Measurements from ENCODE around the gene GRK7. TPM values are rescaled to one million over a fixed set of nuclear protein-coding genes. Genes with fewer than 3 reads are reported as not detected.
"Not testable (repeated sequence)": the region's sequence is repeated elsewhere in the genome, so short reads cannot be mapped to it uniquely, and the experiment has no call there.

GRK7 gene
- total RNA-seq, 2 donors from 2014 or later: not detected

GRCh38 chr3:141797819-141798447 lies 34.7 kb downstream of the GRK7 start:
- DNase-seq: no peak
- Histone ChIP-seq H3K27ac (ENCODE audit: low read depth, low read length) (peak overlapping the region; percentile 85), H3K36me3 (ENCODE audit: control insufficient read depth, insufficient read depth, low read length) (no peaks in the 10 kb centered on the region), H3K4me1 (ENCODE audit: control insufficient read depth, insufficient read depth, low read length) (peaks cover 19% of the 10 kb centered on the region), H3K9ac (ENCODE audit: extremely low read depth, low read length, poor library complexity, severe bottlenecking) (peak overlapping the region; percentile 71), H3K27me3 (ENCODE audit: control insufficient read depth, insufficient read depth, low read length, poor library complexity, severe bottlenecking) (no peaks in the 10 kb centered on the region), H3K9me3 (ENCODE audit: control insufficient read depth, low read length) (no peaks in the 10 kb centered on the region), H3K4me3 (ENCODE audit: low read length) (peak overlapping the region; percentile 74)
- Mint-ChIP-seq H3K9me3 (peaks cover 5% of the 10 kb centered on the region), H3K27me3 (ENCODE audit: insufficient read depth) (no peaks in the 10 kb centered on the region), H3K27ac (peak overlapping the region; percentile 98), H3K36me3 (ENCODE audit: low read depth) (no peaks in the 10 kb centered on the region), H3K4me3 (peak overlapping the region; percentile 60), H3K4me1 (peaks cover 30% of the 10 kb centered on the region)
- no peak for TF ChIP-seq CTCF (conservative IDR thresholded peaks at IDR 0.05)
- 85 to 86% methylated on average over 6 to 10 of the region's 10 CpGs for WGBS, 2 experiments (ENCODE audit: insufficient coverage in 1 of 2, insufficient read length in 1 of 2)

GRCh38 chr3:141798448-141798845 lies 35.2 kb downstream of the GRK7 start:
- H3K27me3 ChIP-seq (ENCODE audit: control insufficient read depth, insufficient read depth, low read length, poor library complexity, severe bottlenecking): no peaks in the 10 kb centered on the region
- Mint-ChIP-seq H3K4me3 (no peak overlapping the region), H3K4me1 (peaks cover 30% of the 10 kb centered on the region), H3K9me3 (peaks cover 5% of the 10 kb centered on the region), H3K36me3 (ENCODE audit: low read depth) (no peaks in the 10 kb centered on the region), H3K27me3 (ENCODE audit: insufficient read depth) (no peaks in the 10 kb centered on the region), H3K27ac (no peak overlapping the region)
- peaks cover 19% of the 10 kb centered on the region for H3K4me1 ChIP-seq (ENCODE audit: control insufficient read depth, insufficient read depth, low read length)
- no peaks in the 10 kb centered on the region for H3K9me3 ChIP-seq (ENCODE audit: control insufficient read depth, low read length)
- 87 to 95% methylated on average over 4 to 11 of the region's 11 CpGs for WGBS, 2 experiments (ENCODE audit: insufficient coverage in 1 of 2, insufficient read length in 1 of 2)
- no peaks in the 10 kb centered on the region for H3K36me3 ChIP-seq (ENCODE audit: control insufficient read depth, insufficient read depth, low read length)
- H3K9ac ChIP-seq (ENCODE audit: extremely low read depth, low read length, poor library complexity, severe bottlenecking): no peak overlapping the region
- no peak for TF ChIP-seq CTCF (conservative IDR thresholded peaks at IDR 0.05)
- DNase-seq: no peak
- H3K4me3 ChIP-seq (ENCODE audit: low read length): no peak overlapping the region
- no peak overlapping the region for H3K27ac ChIP-seq (ENCODE audit: low read depth, low read length)

GRCh38 chr3:141802316-141803077 lies 39.3 kb downstream of the GRK7 start:
- Histone ChIP-seq H3K36me3 (ENCODE audit: control insufficient read depth, insufficient read depth, low read length) (no peaks in the 10 kb centered on the region), H3K9me3 (ENCODE audit: control insufficient read depth, low read length) (no peaks in the 10 kb centered on the region), H3K9ac (ENCODE audit: extremely low read depth, low read length, poor library complexity, severe bottlenecking) (no peak overlapping the region), H3K27ac (ENCODE audit: low read depth, low read length) (no peak overlapping the region), H3K4me1 (ENCODE audit: control insufficient read depth, insufficient read depth, low read length) (peaks cover 11% of the 10 kb centered on the region), H3K27me3 (ENCODE audit: control insufficient read depth, insufficient read depth, low read length, poor library complexity, severe bottlenecking) (no peaks in the 10 kb centered on the region), H3K4me3 (ENCODE audit: low read length) (no peak overlapping the region)
- WGBS, 2 experiments (ENCODE audit: insufficient coverage in 1 of 2, insufficient read length in 1 of 2): 94 to 98% methylated on average over 5 to 6 of the region's 6 CpGs
- Mint-ChIP-seq H3K27me3 (ENCODE audit: insufficient read depth) (no peaks in the 10 kb centered on the region), H3K9me3 (peaks cover 5% of the 10 kb centered on the region), H3K27ac (no peak overlapping the region), H3K36me3 (ENCODE audit: low read depth) (no peaks in the 10 kb centered on the region), H3K4me1 (peaks cover 17% of the 10 kb centered on the region), H3K4me3 (no peak overlapping the region)
- TF ChIP-seq CTCF (conservative IDR thresholded peaks at IDR 0.05): no peak
- DNase-seq: no peak

- DNase-seq; H3K27me3 Mint-ChIP-seq (ENCODE audit: insufficient read depth); H3K4me3 ChIP-seq (ENCODE audit: low read length); H3K4me1 Mint-ChIP-seq; H3K27ac Mint-ChIP-seq; H3K9me3 Mint-ChIP-seq; H3K27me3 ChIP-seq (ENCODE audit: control insufficient read depth, insufficient read depth, low read length, poor library complexity, severe bottlenecking); H3K36me3 ChIP-seq (ENCODE audit: control insufficient read depth, insufficient read depth, low read length); H3K4me1 ChIP-seq (ENCODE audit: control insufficient read depth, insufficient read depth, low read length); H3K9me3 ChIP-seq (ENCODE audit: control insufficient read depth, low read length); H3K9ac ChIP-seq (ENCODE audit: extremely low read depth, low read length, poor library complexity, severe bottlenecking); H3K36me3 Mint-ChIP-seq (ENCODE audit: low read depth); H3K27ac ChIP-seq (ENCODE audit: low read depth, low read length); H3K4me3 Mint-ChIP-seq: not testable (repeated sequence)
- WGBS, 2 experiments (ENCODE audit: insufficient coverage in 1 of 2, insufficient read length in 1 of 2): 90% methylated on average over 6 of the region's 6 CpGs
These were observed 40.3 kb downstream of the GRK7 start for GRCh38 chr3:141803538-141803937.

Data from endodermal cell (in vitro differentiated cells).